NCI-H2227 (cell line): Measurements from ENCODE around the gene CALN1.
"Not testable (repeated sequence)": the region's sequence is repeated elsewhere in the genome, so short reads cannot be mapped to it uniquely, and the experiment has no call there.

Experiments
- DNase-seq: peaks from one replicate; lab custom pipeline; 2025; ENCODE audit not compliant: unreplicated experiment; lab: John Stamatoyannopoulos, UW

The CALN1 gene

DNA sequence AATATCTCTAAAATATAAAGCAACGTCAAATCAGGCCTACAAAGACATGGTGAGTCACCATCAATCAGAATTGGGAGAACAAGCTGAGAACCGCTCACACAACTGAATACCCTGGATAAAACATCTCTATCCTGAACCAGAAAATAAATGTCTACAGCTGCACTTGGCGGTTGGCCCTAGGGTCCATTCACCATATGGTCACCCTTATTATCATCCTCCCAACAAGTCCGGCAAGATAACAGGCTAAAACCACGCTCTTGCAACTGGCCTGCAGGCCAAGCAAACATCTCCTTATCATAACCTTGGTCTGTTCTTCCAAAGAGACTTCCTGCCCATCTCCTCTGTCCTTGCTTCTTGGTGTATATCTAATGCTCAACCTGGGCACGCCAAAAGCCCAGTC is 310.7 kb downstream of the CALN1 start:
- no peak for DNase-seq

DNA sequence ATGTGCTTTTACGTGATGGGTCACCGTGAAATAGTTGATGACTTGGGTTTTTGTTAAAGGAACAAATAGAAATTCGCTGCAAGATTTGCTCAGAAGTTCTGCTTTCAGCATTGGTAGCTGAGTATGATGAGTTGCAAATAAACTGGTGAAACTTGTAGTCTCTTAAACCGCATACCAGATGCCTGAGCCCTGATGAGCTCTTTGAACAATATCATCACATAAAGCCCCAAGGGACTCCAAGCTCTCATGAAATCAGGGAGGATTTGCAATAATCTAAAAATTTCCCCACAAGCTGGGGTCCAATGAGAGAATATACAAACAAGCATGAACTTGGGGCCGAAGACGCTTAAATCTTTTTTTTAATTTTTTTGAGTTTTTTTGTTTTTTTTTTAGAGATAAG is 312.4 kb downstream of the CALN1 start:
- DNase-seq: no peak

GRCh38 chr7:72098807-72099580 is 313.1 kb downstream of the CALN1 start:
- DNase-seq: no peak

DNA sequence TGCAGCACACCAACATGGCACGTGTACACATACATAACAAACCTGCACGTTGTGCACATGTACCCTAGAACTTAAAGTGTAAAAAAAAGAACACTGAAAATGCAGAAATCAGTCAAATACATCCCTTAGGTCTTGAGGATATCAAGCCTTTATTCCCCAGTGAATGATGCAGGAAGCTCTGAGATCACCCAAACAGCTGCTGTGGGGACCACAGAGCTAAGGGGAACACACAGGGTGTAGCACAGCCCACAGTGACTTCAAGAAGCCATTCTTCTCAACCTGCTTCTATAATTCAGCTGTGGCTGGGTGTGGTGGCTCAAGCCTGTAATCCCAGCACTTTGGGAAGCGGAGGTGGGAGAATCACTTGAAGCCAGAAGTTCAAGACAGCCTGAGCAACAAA is 314.9 kb downstream of the CALN1 start:
- DNase-seq: no peak

GRCh38 chr7:72092769-72093168 is 319.4 kb downstream of the CALN1 start:
- no peak for DNase-seq

DNA sequence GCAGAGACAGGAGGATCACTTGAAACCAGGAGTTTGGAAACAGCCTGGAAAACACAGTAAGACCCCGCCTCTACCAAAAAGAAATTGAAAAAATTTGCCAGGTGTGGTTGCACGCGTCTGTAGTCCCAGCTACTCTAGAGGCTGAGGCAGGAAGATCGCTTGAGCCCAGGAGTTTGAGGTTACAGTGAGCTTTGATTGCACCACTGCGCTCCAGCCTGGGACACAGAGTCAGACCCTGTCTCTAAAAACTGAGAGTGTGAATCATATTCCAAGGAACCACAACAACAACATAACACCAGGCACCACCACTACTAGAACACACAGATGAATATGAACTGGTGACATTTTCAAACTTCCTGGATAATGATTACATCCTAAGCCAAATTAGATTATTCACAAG is 324.2 kb downstream of the CALN1 start:
- no peak for DNase-seq

GRCh38 chr7:72080865-72081510 is 331.1 kb downstream of the CALN1 start:
- DNase-seq: no peak

DNA sequence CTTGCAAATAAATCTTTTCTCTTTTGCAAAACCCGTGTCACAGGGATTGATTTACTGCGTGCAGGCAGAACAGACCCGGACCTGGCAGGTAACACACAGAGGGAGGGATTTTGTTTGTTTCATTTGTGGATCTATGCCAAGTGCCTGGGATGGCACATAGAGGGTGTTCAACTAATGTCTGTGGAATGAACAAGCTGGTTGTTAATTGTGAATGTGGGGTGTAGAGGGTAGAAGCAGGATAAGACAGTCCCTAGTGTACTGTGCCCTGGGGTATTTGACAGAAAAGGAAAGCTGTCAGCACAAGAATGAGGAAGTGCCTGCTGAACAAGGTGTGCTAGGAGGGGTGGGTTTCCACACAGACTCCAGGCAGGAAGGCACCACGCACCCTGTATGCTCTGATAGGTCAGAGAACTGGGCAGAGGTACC is 331.8 kb downstream of the CALN1 start:
- DNase-seq: no peak

GRCh38 chr7:72078856-72079255 is 333.3 kb downstream of the CALN1 start:
- no peak for DNase-seq

- no peak for DNase-seq
Observed at GRCh38 chr7:72078301-72078700, 333.8 kb downstream of the CALN1 start.

- DNase-seq: no peak
Observed at GRCh38 chr7:72077786-72078185, 334.4 kb downstream of the CALN1 start.

DNA sequence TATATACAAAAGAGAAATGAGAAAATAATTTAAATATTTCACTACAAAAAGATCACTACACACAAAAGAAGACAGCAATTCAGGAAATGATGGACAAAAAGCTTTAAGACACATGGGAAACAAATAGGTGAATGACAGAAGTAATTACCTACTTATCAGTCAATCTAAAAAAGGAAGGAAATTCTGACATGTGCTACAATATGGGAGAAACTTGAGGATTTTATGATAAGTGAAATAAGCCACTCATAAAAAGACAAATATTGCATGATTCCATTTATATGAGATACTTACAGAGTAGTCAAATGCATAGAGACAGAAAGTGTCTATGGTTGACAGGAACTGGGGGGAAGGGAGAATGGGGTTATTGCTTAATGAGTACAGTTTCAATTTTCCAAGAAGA is 339.2 kb downstream of the CALN1 start:
- no peak for DNase-seq

- no peak for DNase-seq
Observed at GRCh38 chr7:72069263-72069662, 342.9 kb downstream of the CALN1 start.

DNA sequence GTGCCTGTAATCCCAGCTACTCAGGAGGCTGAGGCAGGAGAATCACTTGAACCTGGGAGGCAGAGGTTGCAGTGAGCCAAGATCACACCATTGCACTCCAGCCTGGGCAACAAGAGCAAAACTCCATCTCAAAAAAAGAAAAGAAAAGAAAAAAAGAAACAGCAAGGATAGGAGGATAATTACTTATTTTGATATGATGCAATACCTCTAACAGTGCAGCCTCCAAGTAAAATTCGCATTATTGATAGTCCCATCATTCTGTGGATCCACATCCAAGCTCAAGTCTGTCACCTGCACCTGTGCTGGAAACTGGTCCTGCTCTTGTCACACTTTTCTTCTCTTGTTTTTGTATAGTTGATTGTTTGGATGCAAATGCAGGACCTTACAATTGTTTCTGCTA is 346.4 kb downstream of the CALN1 start:
- DNase-seq: not testable (repeated sequence)

GRCh38 chr7:72064916-72065315 is 347.2 kb downstream of the CALN1 start:
- no peak for DNase-seq

GRCh38 chr7:72063330-72063729 is 348.8 kb downstream of the CALN1 start:
- DNase-seq: no peak

- no peak for DNase-seq
Observed at GRCh38 chr7:72062666-72063065, 349.5 kb downstream of the CALN1 start.

DNA sequence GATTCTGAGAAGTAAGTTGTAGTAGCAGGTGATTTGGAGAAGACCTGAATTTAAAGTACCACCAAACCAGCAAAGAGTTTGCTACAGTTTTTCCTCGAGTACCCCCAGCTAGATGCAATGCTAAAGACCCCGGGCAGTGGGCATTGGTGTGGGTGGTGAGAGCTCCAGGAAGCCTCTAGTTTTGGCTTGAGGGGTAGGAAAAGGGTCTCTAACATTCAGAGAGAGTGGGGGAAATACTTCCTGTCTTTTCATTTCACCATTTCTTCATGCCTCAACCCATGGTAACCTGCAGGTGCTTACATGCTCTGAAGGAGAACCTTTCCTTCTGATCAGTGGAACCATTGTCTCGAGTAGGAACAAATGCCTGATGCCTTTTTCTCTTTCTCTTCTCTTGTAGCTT is 352.2 kb downstream of the CALN1 start:
- no peak for DNase-seq

DNA sequence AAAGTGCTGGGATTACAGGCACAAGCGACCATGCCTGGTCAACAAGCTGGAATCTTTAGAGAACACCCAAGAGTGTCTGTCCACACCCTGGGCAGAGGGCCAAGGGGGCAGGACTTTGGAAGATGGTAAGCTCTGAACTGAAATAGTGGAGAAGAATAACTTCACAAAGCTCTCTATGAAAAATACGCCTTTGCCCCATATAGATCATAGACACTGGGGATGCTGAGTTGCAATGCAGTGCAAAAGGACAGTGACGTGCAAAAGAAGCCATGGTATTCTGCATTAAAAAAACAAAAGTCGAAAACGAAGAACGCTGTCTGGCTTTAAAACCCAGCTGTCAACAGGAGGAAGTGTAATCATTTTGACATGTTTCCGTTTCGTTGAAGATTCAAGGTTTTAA is 353.6 kb downstream of the CALN1 start:
- DNase-seq: no peak

- DNase-seq: no peak
Observed at GRCh38 chr7:72057796-72058195, 354.3 kb downstream of the CALN1 start.

DNA sequence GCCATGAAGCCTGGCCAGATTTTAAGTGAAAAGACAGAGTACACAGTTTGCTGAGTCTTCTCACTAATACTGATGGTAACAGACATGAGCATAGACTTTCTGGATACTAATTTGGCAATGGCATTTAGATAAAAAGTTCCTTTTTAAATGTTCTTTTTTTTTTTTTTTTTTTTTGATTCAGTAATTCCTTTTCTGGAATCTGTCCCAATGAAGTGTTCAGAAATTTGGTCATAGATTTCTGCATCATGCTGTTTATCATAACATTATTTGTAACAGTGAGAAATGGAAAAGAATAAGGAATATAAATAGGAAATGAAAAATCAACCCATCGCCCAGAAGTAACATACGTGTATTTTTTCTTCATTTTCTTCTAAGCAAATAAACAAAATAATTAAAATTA is 354.9 kb downstream of the CALN1 start:
- DNase-seq: no peak

GRCh38 chr7:72055426-72055825 is 356.7 kb downstream of the CALN1 start:
- no peak for DNase-seq

DNA sequence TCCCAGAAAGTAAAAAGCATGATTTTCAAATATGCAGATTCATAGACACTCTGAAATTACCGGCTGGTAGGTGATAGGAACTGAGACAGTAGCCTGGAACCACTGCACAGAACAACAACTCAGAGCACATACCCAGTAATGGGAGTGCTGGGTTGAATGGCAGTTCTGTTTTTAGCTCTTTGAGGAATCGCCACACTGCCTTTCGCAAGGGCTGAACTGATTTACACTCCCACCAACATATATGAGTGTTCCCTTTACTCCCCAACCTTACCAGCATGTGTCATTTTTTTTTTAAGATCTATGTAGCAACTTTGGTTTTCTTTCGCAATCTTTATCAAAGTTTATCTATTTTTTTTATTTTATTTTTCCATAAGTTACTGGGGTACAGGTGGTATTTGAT is 358.8 kb downstream of the CALN1 start:
- no peak for DNase-seq
